HFFc6 (cell line): Measurements from ENCODE around the gene NTHL1. TPM values are rescaled to one million over a fixed set of nuclear protein-coding genes. Genes with fewer than 3 reads are reported as not detected.

Experiments
- DNase-seq: peaks from one replicate; pipeline ENCODE4 v3.0.0-alpha.2; 2018
- H3K27ac Mint-ChIP-seq: 2 replicates; pipeline ENCODE4 v1.8.0; 2020; ENCODE audit warnings: mild to moderate bottlenecking, mixed read lengths
- H3K27me3 Mint-ChIP-seq: 2 replicates; pipeline ENCODE4 v1.8.0; 2021; ENCODE audit warnings: mild to moderate bottlenecking, moderate library complexity, mixed read lengths; ENCODE audit not compliant: insufficient read depth
- H3K36me3 Mint-ChIP-seq: 2 replicates; pipeline ENCODE4 v1.8.0; 2021; ENCODE audit warnings: low read depth, mixed read lengths
- H3K4me1 Mint-ChIP-seq: 2 replicates; pipeline ENCODE4 v1.8.0; 2020; ENCODE audit warnings: low read depth, mixed read lengths
- H3K4me3 Mint-ChIP-seq: 2 replicates; pipeline ENCODE4 v1.8.0; 2020; ENCODE audit warnings: mild to moderate bottlenecking, moderate library complexity, mixed read lengths
- H3K9me3 Mint-ChIP-seq: 2 replicates; pipeline ENCODE4 v1.8.0; 2020; ENCODE audit warnings: mild to moderate bottlenecking, mixed read lengths
- total RNA-seq, 6 experiments: library from RNA; stranded (reverse); fragmentation: NEBNext Ultra II Directional; extraction: Animal tissue kit (Norgen Biotek cat#: 25700); gene quantifications; 2 replicates in 1 of 6; 3 replicates in 5 of 6; pipeline ENCODE4 v1.2.3, GENCODE V29; 2021
- TF ChIP-seq, protein P1 (sequence below): fragments of 200-600 bp; sonication (generic); IDR thresholded peaks from 2 replicates; pipeline ENCODE4 v1.5.0; 2021; ENCODE audit warnings: antibody characterized with exemption, mild to moderate bottlenecking

Gene NTHL1
- total RNA-seq, 6 experiments from 2014 or later, result 23.7 to 31.5 (median 26.4) TPM

DNA sequence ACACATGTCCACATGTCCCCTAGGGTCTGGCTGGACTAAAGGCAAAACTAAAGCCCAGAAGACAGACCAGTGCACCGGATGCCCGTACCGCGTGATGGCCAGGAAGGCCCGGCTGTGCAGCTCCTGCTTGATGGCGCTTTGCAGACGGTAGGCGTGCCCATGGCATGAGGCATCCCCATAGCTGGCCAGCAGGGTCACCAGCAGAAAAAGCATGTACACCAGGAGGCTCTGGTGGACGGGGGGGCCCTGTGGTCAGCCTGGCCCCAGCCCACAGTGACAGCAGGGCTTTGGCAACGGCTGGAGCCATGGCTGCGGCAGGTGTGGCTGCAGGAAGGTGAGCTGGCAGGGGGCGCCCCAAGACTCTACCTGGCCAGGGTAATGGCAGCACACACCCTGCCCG is 45.2 kb upstream of the NTHL1 start:
- Mint-ChIP-seq H3K9me3 (peaks cover 4% of the 10 kb centered on the region; the same call in 1 of the 2 replicates), H3K4me3 (no peak overlapping the region)

DNA sequence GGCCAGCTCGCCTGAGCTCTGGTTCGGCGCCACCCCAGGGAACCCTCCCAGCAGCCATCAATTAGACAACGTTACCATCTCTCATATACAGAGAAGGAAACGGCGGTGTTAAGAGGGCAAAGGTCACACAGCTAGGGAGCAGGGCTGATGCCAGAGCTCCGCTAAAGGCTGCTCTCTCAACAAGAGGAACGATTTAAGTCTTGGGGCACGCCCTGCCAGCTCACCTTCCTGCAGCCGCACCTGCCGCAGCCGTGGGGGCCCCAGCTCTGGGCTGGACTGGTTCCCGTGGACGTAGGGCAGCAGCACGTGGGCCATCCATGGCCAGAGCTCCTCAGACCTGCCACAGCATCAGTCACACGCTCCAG is 44.6 kb upstream of the NTHL1 start:
- H3K9me3 Mint-ChIP-seq, result peaks cover 4% of the 10 kb centered on the region; the same call in 1 of the 2 replicates
- no peak for DNase-seq
- TF ChIP-seq, protein P1, sequence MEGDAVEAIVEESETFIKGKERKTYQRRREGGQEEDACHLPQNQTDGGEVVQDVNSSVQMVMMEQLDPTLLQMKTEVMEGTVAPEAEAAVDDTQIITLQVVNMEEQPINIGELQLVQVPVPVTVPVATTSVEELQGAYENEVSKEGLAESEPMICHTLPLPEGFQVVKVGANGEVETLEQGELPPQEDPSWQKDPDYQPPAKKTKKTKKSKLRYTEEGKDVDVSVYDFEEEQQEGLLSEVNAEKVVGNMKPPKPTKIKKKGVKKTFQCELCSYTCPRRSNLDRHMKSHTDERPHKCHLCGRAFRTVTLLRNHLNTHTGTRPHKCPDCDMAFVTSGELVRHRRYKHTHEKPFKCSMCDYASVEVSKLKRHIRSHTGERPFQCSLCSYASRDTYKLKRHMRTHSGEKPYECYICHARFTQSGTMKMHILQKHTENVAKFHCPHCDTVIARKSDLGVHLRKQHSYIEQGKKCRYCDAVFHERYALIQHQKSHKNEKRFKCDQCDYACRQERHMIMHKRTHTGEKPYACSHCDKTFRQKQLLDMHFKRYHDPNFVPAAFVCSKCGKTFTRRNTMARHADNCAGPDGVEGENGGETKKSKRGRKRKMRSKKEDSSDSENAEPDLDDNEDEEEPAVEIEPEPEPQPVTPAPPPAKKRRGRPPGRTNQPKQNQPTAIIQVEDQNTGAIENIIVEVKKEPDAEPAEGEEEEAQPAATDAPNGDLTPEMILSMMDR, result no peak
- H3K27ac Mint-ChIP-seq, result no peak overlapping the region; the same call in 1 of the 2 replicates
- H3K4me3 Mint-ChIP-seq, result no peak overlapping the region
- H3K4me1 Mint-ChIP-seq, result peaks cover 12% of the 10 kb centered on the region
- H3K36me3 Mint-ChIP-seq, result peaks cover 28% of the 10 kb centered on the region
- H3K27me3 Mint-ChIP-seq, result peaks cover 13% of the 10 kb centered on the region

More for the DNA sequence above, 45.2 kb upstream of the NTHL1 start:
- Mint-ChIP-seq H3K36me3 (peaks cover 28% of the 10 kb centered on the region), H3K4me1 (peaks cover 12% of the 10 kb centered on the region), H3K27me3 (peaks cover 13% of the 10 kb centered on the region), H3K27ac (no peak overlapping the region; the same call in 1 of the 2 replicates)
- TF ChIP-seq, protein P1, result peak; percentile 27
- no peak for DNase-seq

DNA sequence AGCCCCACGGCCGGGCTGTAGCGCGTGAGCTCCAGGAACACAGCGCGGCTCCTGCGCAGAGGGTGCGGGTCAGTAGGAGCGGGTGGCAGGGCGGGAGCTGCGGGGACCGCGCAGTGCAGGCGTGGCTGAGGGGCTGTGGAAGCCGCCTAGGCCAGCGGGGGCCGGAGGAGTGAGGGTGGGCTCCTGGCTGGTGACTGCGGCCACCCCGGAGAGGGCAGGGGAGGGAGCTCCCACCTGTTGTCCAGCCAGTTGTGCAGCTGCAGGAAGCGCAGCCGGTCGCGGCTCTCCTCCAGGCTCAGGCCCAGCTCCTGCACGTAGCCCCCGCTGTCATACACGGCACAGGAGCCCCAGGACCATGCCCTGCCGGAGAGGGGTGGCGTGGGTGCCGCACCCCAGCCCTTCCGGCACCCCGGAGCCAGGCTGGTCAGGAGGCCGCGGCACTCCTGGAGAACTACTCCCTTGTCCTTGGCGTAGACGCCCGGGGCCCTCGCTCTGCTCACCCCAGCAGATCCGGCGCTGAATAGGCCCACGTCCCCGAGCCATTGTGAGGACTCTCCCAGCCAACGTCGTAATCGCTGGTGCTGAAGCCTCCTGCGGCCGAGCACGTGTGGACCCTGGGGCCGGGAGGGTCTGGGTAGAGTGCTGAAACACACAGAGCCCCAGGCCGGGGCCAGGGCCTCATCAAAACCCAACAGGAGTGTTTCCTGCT is 44.1 kb upstream of the NTHL1 start:
- H3K36me3 Mint-ChIP-seq, result peaks cover 28% of the 10 kb centered on the region
- H3K9me3 Mint-ChIP-seq, result peaks cover 4% of the 10 kb centered on the region; the same call in 1 of the 2 replicates
- H3K27me3 Mint-ChIP-seq, result peaks cover 17% of the 10 kb centered on the region
- TF ChIP-seq, protein P1, result no peak
- no peak overlapping the region for H3K4me3 Mint-ChIP-seq
- H3K4me1 Mint-ChIP-seq, result peaks cover 12% of the 10 kb centered on the region
- no peak for DNase-seq
- no peak overlapping the region for H3K27ac Mint-ChIP-seq

DNA sequence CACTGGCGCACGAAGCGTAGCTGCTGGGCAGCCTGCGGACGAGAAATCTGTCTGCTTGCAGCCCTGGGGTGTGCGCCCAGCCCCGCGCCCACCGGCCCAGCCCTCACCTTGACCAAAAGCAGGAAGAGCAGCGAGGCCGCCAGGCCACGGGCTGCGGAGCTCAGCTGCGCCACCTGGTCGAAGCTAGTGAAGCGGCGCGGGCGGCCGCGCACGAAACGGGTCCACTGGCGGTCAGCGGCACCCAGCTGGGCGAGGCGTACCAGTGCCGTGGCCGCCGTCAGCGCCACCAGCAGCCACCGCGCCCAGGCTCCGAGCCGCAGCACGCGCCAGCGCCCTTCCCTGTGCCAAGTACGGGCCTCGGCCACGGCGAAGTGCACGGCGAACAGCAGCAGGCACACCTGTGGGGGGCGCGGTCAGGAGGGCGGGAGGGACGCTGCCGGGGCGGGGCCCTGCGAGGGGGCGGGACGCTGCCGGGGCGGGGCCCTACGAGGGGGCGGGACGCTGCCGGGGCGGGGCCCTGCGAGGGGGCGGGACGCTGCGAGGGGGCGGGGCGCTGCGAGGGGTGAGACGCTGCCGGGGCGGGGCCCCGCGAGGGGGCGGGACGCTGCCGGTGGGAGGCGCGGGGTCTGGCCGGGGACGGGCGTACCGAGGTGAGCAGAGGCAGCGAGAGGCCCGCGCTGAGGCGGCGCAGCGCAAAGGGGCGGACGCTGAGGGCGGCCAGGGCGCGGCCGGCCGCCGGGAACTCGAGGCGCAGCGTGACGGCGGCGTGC is 43.3 kb upstream of the NTHL1 start:
- Mint-ChIP-seq H3K36me3 (peaks cover 24% of the 10 kb centered on the region), H3K4me1 (peaks cover 10% of the 10 kb centered on the region)
- DNase-seq, result no peak

DNA sequence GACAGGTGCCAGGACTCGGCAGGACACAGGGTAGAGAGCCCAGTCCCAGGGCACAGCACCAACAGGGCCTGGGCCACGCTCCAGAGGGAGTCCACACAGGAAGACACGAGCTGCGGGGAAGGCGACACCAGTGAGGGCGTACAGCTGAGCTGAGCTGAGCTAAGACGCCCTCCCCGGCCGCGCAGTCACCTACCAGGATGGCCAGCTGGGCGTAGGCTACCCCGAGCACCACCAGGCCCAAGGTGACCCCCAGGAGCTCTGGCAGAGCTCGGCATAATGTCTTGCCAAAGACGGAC is 42.8 kb upstream of the NTHL1 start:
- TF ChIP-seq, protein P1, result no peak
- Mint-ChIP-seq H3K4me1 (peaks cover 5% of the 10 kb centered on the region), H3K36me3 (peaks cover 19% of the 10 kb centered on the region), H3K9me3 (peaks cover 4% of the 10 kb centered on the region; the same call in 1 of the 2 replicates), H3K27ac (no peak overlapping the region), H3K27me3 (peaks cover 22% of the 10 kb centered on the region), H3K4me3 (no peak overlapping the region)
- DNase-seq, result no peak

More for the DNA sequence above, 43.3 kb upstream of the NTHL1 start:
- Mint-ChIP-seq H3K27me3 (peaks cover 19% of the 10 kb centered on the region), H3K4me3 (no peak overlapping the region), H3K27ac (no peak overlapping the region), H3K9me3 (peaks cover 4% of the 10 kb centered on the region; the same call in 1 of the 2 replicates)
- TF ChIP-seq, protein P1, result no peak
